HG02840 (cell line): Measurements from ENCODE around the gene C17orf114.

Experiments used
- ATAC-seq: cut with Tn5 transposase; IDR thresholded peaks from one replicate; pipeline ENCODE4 v1.9.1; 2021; ENCODE audit warnings: mild to moderate bottlenecking, moderate library complexity, moderate number of reproducible peaks; ENCODE audit not compliant: unreplicated experiment, low FRiP score

Gene C17orf114

GRCh38 chr17:4788807-4789700 is 13.1 kb downstream of the C17orf114 start, which contains the start of gene GLTPD2:
TSS of gene GLTPD2 (plus strand) at chr17:4788964. CDS start at chr17:4789012, 48 bp downstream.
- no peak for ATAC-seq

- no peak for ATAC-seq
These were observed 13.8 kb downstream of the C17orf114 start for GRCh38 chr17:4788159-4788806.

DNA sequence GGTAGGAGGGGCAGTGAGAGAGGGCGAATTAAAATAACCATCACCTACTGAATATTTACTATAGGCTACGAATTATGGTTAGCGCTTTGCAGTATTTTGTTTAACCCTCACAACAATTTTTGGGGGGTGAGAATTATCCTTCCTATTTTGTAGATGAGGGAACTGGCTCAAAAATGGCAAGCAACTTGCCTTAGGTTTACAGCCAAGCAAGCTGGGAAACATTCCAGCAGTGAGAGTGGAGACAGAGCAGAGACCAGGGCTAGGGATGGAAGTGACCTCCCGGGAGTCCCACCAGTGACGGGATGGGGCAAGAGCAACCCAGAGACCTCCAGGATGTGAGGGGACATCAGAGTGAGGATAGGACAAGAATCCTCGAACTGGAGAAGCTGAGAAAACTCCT is 15.6 kb downstream of the C17orf114 start:
- no peak for ATAC-seq

GRCh38 chr17:4786106-4786511 is 16.0 kb downstream of the C17orf114 start, which contains the start of gene VMO1:
TSS of gene VMO1 (minus strand) at chr17:4786364. CDS start at chr17:4786352, 12 bp downstream.
- ATAC-seq = no peak

- no peak for ATAC-seq
These were observed 16.6 kb downstream of the C17orf114 start for GRCh38 chr17:4785311-4786105.

GRCh38 chr17:4782652-4783051 is 19.5 kb downstream of the C17orf114 start:
- no peak for ATAC-seq

GRCh38 chr17:4780325-4780955 is 21.7 kb downstream of the C17orf114 start:
- no peak for ATAC-seq

DNA sequence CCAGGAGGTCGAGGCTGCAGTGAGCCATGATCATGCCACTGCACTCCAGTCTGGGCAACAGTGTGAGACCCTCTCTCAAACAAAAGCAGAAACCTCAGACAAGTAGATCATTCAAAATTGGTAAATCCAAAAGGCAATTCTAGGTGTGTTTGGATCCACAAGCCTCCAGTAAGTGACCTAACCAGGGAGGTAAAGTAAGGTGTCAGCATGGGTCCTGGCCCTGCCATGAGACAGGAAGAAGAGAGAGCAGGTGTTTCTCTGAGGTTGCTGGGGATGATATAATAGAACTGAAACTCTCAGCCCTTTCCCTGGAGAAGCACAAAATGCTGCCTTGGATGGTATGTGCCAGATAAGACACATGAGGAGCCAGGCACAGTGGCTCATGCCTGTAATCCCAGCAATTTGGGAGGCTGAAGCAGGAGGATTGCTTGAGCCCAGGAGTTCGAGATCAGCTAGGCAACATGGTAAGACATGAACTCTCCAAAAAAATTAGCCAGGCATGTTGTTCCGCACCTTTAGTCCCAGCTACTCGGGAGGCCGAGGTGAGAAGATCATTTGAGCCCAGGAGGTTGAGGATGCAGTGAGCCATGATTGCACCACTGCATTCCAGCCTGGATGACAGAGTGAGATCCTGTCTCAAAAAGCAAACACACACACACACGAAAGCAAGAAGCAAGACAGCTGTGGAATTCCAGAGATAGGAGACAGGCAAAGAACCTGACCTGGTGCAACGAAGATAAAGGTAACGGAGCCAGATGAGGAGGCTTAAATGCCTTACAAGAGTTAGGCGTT is 24.0 kb downstream of the C17orf114 start:
- ATAC-seq = no peak

DNA sequence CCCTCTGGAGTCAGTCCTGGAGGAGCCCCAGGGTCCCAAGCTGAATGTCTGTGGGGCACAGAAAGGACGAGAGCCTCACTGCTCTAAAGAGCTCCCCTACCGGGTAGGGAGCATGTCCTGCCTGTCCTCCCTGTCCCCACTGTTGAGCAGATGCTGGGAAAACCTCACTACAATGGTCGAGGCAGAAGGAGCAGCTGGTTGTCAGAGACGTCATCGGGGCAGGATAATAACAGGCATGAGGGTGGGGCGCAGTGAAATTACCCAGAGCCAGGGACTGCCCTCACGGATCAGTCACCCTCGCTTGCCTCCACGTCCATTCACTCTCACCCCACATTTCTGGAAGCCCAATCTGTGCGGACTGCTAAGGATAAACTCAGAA is 29.9 kb downstream of the C17orf114 start:
- ATAC-seq = no peak

DNA sequence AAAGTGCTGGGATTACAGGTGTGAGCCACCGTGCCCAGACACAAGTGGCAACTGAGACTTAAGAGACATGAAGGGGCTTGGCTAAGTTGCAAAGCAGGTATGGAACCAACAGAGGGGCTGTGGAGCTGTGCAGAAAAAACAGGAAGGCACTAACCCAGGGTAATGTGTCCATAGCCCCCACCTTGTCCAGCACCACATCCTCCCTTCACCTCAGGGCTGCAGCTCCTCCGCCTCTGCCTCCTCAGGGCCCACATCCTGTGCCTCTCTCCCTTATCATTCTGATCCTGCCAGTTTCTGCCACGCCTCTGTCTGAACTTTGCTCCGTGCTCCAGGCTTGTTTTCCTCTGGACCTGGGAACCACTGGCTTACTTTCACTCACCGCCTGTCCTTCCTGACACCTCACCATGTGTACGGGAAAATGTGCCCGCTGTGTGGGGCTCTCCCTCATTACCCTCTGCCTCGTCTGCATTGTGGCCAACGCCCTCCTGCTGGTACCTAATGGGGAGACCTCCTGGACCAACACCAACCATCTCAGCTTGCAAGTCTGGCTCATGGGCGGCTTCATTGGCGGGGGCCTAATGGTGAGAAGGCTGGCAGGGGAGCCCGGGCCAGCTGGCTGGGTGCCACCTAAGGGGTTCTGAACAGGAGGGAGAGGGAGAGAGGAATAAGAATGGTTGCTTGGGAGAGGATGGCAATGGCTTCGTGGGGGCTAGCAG is 30.5 kb downstream of the C17orf114 start, which contains the start of gene TM4SF5:
TSS of gene TM4SF5 (plus strand) at position 368 of the 716 bp plus-strand sequence. CDS start at position 405, 37 bp downstream.
- ATAC-seq = no peak

- no peak for ATAC-seq
These were observed 32.5 kb downstream of the C17orf114 start for GRCh38 chr17:4769628-4770027.

GRCh38 chr17:4768298-4768697 is 33.8 kb downstream of the C17orf114 start:
- ATAC-seq = no peak

DNA sequence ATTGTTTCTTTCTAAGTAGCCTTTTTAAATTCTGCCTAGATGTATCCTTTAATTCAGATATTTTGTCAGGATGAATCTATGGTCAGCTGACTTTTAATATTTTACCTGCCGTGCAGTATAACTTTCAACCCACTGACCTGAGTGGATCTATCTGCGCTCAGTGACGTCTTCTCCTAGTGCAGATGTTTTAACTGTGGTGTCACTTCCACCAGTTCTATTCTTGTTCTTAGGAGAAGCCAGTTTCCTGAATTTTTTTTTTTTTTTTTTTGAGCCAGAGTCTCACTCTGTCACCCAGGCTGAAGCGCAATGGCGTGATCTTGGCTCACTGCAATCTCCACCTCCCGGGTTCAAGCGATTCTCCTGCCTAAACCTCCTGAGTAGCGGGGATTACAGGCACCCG is 35.4 kb downstream of the C17orf114 start:
- no peak for ATAC-seq

DNA sequence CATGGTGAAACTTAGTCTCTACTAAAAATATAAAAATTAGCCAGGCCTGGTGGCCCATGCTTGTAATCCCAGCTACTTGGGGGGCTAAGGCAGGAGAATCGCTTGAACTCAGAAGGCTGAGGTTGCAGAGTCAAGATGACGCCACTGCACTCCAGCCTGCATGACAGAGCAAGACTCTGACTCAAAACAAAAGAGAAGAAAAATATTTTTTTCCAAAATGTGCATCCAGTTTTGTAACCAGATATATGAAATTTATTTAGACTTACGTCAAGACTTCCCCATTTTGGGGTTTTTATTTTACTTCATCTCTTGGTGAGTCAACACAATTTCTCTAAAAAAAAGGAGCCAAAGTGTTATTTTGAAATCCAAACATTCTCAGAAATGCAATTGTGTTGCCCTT is 35.9 kb downstream of the C17orf114 start:
- ATAC-seq = no peak

DNA sequence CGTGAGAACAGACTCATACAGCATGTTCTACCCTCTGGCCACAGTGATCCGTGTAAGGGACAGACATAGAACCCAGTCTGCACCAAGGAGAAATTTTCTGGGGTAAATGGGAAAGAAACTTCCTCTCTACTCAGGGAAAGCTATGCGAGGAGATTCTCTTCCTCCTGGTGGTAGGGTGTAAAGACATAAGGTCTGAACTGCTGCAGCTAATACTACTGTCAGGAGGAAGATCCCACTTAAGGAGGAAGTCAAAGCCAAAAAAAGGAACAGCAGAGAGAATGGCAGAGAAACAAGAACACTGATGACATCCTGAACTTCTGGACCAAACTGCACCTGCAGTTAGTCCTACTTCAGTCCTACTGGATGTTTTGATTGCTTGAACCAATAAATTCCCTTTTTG is 37.5 kb downstream of the C17orf114 start:
- ATAC-seq = no peak

GRCh38 chr17:4759776-4760236 is 42.3 kb downstream of the C17orf114 start:
- ATAC-seq = no peak

GRCh38 chr17:4753392-4753791 is 48.7 kb downstream of the C17orf114 start:
- ATAC-seq = no peak

GRCh38 chr17:4751932-4752331 is 50.2 kb downstream of the C17orf114 start:
- no peak for ATAC-seq
